Muscle of back (tissue), 11 donors: ENCODE results near the gene RAPGEF6. TPM values are rescaled to one million over a fixed set of nuclear protein-coding genes. Genes with fewer than 3 reads are reported as not detected.
"Not testable (repeated sequence)": the region's sequence is repeated elsewhere in the genome, so short reads cannot be mapped to it uniquely, and the experiment has no call there.

ENCODE experiments used
- DNase-seq, 3 donors: peaks; one replicate each; pipeline versions ENCODE4 v3.0.0 to v3.0.0-alpha.2; 2013
- polyA plus RNA-seq, 10 donors: library from polyadenylated mRNA; unstranded; fragments of 120-200 nt; gene quantifications; one replicate each; pipeline ENCODE4 v1.2.1, GENCODE V29; 2013; ENCODE audit not compliant: insufficient read length in 10 of 10

The RAPGEF6 gene
- polyA plus RNA-seq, 10 donors = 6.0 to 12.1 (median 9.7) TPM

DNA sequence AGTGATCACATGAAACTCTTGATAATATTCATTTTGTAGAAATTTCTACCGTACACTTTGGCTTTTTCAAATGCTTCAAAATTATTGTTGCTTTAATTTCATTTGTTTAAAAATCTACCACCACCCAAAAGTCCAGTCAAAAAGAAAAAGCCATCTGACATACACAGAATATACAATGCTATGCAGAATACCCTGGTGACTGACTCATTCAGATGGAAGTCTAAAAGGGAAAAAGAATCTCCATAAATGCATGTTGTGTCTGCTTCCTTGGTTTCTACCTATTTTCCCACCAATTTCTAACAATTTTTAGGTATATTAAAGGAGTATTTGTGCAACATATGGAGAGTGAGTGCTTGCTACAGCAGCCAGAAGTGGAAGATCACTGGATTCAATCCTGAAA is 9.3 kb upstream of the RAPGEF6 start:
- no peak for DNase-seq

DNA sequence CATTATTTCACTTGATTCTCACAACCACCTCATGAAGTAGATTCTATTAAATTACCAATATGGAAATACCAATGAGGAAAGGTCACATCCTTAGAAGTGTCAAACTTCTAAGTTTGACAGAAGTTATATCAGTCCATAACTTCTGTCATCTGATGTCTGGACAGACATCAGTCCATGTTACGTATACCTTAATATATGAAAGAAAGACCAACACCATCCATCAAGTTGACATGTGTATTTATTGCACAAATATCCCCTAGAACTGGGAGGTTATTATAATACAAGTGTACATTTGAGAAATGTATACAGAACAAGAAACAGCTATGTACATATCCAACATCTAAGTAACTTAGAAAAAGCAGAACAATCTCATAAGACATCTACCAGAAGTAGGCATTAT is 6.5 kb upstream of the RAPGEF6 start:
- DNase-seq = no peak

DNA sequence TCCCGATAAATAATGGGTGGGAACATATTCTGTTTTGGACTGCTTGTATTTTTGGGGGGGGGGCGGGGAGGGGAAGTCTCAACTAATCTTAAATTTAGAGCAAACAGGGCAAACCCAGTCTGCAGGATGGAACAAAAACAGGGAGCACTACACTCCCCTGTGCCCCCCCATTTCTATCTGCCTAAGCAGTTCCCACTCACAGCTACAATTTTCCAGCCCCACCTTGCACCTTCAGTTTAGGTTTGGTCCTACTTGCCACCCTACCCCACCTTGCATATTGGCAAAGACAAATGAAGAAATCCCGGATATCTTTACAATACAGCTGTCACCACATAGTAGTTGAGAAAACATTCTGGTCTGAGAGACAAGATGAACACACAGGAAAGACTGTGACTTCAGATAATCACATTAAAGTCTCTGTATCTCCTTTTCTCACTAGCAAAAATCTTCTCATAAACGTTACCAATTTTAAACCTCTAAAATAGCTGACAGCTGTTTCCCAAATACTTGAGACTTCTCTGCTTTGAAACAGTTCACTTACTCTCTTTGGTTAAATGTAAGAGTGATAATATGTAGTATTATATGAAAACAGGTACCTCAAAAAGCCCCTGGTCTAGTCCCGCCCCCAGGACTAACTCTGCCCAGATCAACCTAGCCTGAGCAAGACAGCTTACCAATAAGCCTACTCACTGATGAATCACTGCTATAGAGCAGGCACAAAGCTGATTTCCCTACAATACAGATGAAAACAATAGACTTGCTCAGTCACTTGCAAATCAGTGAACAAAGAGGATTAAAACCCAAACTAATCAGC is 5.2 kb upstream of the RAPGEF6 start:
- no peak for DNase-seq

DNA sequence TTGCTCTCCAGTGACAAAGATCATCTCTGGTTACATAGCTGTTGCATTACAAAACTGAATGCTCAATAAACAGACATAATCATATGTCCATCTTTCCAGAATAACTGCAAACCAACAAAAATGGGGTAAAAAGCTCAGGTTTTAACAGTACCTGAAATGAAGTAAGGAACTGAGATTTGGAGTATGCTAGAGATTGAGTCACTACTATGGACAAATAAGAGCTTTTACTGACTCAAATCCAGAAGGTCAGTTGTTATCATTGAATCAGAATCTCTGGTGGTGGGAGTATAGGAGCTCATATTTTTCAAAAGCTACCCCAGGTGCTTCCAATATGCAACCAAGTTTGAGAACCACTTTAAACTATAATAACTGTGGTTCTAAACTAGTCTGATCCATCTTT is 4.1 kb upstream of the RAPGEF6 start:
- no peak for DNase-seq

DNA sequence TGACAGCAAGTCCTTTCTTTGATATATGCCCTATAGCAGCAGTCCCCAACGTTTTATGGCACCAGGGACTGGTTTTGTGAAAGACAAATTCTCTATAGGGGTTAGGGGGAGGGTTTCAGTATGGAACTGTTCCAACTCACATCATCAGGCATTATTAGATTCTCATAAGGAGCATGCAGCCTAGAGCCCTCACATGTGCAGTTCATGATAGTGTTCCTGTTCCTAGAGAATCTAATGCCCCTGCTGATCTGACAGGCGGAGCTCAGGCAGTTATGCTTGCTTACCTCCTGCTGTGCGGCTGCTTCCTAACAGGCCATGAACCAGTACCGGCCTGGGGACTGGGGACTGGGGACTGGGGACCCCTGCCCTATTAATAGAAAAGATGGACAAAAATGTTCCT is 2.7 kb upstream of the RAPGEF6 start:
- no peak for DNase-seq

DNA sequence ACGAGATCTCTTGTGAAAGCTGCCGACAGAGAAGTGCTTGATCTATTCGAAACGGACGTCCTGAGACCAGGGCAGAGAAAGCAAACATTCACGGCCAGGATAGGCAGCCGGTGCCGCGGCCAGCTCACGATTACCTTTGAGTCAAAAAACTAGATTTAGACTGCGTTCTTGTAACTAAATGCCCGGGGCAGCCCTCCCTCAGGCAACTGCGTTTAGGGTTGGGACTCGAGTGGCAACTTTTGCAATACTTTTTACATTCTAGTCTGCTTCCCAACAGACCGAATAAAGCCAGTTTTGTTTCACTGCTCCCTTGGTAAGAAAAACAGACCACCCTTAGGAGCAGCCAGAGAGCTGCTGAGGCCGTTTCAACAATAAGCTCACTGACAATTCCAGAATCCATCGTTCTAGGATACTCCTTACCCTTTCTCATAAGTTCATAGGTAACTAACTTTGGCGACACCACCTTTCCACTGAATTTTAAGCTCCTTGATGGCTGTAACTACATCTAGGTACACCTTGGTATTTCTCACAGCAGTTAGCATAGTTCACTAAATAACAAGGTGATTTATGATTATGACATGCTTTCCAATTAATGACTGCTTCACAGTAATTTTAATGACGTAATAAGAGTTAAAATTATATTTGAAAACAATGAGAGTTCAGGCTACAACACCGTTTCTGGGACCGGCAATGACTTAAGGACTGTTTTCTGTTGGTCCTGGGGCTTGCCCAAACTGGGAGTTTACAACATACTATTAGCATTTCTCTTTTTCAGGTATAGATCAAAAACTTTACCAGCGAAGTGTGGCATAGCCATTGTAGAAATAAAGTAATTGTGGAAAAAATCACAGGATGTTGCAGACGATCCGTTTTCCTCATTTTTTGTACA is 899 bp upstream of the RAPGEF6 start:
- peak in 1 of 3 donors; percentile 57 for DNase-seq

DNA sequence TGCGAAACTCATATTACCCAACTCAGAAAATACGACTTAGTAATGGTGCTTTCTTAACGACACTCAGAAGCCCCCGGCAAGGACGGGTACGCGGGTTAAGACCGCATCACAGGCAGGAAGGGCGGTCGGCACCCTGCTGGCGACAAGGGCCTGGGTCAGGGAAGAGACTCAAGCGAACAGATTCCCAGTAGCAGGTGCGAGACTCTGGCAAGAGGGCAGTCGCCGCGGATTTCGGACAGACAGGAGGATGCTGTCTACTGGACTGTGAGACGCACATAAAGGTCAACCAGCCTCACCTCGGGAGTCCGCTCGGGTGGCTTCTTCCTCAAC is 398 bp downstream of the RAPGEF6 start:
- DNase-seq = peak in 2 of 3 donors; percentile 39 to 64

DNA sequence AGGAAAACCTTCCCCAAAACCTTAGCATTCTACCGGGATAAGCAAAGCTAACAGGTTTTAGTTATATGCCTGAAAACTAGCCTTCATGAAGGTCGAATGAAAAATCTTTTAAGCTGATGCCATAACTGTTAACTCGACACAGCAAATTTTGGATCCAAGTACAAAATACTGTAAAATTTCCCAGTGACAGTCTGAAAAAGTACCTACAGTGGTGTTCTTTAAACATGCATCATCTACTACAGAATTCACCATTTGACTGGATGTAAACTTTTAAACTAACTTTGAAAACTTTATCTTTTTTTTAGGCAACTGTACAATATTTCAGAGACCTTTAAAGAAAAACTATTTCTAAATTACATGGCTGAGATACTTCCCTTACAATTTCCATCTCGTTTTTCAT is 791 bp downstream of the RAPGEF6 start:
- DNase-seq = no peak

DNA sequence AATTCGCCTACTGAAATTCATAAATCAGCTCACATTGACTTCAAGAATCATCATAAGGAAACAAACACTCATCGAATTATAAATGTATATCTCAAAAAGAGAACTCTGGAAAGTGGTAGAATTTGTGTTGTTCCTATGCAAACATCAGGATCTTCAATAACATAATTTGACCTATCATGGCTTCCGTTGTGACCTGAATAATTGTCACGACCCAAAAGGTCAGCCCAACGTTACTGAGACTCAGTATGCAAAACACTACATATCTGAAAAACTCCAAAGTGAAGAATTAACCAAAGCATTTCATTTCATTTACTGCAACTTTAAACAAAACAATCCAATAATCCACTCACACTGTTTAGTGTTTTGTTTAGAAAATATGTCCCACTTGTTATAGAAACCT is 1.2 kb downstream of the RAPGEF6 start:
- no peak for DNase-seq

DNA sequence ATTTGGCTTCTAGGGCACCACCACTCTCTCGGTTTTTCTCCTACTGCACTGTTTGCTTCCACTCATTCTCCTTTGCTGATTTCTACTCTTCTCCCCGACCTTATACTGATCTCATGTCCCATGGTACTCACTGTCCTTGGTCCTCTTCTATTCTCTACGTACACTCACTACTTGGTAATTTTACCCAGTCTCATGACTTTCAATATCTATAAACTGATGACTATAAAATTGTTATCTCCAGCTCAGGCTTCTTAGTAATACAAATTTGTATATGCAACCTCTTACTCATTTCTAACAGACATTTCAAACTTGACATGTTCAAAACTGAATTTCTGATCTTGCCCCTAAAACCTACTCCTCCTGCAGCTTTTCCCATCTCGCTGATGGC is 4.1 kb downstream of the RAPGEF6 start:
- no peak for DNase-seq

DNA sequence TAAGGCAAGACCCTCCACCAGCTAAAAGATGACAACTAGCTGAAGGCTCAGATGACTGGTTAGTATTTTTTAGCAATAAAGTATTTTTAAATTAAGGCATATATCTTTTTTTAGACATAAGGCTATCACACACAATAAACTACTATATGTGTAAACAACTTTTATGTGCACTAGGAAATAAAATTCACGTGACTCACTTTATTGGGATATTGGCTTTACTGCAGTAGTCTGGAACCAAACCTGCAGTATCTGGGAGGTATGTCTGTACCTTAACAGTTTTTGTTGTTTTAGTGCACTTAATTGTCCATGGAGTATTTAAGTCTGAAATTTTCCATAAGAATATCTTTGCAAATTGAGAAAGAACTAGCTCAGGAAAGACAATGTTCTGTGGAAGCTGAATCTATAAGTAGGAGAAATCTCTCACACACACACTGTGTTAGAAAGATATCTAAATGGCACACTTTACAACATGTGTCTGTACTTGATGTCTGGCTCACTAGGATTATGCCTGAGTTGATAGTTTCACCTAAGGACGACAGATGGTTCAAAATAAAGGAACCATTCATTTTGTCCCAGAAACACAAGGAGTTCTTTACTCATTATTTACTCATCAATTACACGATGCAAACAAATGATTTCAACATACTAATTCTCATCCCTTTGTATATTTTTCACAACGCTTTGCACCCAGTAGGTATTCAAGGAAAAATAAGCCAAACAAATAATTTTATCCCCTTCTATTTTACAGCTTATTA is 4.6 kb downstream of the RAPGEF6 start:
- DNase-seq = no peak

DNA sequence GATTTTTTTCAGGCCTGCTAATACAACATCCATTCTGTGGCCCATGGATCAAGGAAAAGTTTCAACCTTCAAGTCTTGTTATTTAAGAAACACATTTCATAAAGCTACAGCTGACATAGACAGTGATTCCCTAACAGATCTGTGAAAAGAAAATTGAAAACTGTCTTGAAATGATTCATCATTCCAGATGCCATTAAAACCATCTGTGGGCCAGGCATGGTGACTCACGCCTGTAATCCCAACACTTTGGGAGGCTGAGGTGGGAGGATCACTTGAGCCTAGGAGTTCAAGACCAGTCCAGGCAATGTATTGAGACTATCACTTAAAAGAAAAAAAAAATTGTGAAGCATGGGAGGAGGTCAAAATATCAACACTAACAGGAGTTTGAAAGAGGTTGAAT is 6.0 kb downstream of the RAPGEF6 start:
- no peak for DNase-seq

DNA sequence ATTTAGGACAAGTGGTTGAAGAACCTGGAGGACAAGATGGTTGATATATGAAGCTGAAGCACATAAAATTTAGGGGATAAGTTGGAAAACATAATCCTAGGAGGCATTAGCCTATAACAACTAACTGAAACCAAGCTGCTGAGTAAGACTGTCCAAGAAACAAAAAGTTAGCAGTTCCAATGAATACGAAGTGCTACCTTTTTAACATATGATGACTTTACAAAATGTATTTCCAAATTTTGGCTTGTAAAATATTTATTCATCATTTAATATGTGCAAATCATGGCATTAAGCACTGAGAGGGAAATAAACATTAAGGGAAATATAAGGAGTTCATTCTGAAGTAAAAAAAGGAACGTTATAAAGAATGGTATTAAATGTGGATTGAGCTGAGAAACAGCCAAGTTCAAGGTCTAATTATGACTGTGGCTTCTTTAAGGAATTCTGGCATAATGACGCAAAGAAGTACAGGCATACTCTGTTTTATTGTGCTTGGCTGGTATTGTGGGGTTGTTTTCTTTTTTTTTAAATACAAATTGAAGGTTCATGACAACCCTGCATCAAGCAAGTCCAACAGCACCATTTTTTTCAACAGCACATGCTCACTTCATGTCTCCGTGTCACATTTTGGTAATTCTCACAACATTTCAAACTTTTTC is 7.7 kb downstream of the RAPGEF6 start:
- DNase-seq = no peak

DNA sequence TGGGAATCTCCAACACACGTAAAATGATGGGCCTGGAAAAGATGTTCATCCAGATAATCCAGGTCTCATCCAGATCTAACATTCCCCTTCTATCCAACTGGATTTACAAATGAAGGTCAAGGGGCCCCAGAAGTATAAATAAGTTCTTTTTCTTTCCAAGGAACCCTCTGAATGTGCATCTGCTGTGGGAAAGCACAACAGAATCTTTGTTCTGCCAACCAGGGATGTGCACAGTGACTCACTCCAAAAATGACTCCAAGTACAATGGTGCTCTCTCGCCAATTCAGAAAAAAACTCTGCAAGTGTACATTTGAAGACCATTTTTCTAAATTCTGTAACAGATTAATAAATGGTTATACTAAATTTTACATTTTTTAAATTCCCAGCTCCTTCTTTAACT is 12.4 kb downstream of the RAPGEF6 start:
- no peak for DNase-seq

DNA sequence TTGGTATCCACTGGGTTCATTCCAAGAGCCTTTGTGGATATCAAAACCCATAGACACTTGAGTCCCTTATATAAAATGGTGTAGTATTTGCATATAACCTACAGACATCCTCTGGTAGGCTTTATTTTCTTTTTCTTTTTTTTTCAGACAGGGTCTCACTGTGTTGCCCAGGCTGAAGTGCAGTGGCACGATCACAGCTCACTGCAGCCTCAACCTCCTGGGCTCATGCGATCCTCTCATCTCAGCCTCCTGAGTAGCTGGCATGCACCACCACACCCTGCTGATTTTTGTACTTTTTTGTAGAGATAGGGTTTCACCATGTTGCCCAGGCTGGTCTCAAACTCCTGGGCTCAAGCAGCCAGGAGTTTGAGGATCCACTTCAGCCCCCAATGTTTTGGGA is 13.9 kb downstream of the RAPGEF6 start:
- not testable (repeated sequence) for DNase-seq

DNA sequence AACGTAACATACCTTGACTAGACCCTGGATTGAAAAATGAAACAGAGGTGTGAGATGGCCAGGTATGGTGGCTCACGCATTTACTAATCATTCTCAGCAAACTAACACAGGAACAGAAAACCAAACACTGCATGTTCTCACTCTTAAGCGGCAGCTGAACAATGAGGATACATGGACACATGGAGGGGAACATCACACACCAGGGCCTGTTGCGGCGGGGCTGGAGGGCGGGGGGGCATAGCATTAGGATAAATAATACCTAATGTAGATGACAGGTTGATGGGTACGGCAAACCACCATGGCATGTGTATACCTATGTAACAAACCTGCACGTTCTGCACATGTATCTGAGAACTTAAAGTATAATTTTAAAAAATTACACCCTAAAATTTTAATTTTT is 15.9 kb downstream of the RAPGEF6 start:
- DNase-seq = no peak

DNA sequence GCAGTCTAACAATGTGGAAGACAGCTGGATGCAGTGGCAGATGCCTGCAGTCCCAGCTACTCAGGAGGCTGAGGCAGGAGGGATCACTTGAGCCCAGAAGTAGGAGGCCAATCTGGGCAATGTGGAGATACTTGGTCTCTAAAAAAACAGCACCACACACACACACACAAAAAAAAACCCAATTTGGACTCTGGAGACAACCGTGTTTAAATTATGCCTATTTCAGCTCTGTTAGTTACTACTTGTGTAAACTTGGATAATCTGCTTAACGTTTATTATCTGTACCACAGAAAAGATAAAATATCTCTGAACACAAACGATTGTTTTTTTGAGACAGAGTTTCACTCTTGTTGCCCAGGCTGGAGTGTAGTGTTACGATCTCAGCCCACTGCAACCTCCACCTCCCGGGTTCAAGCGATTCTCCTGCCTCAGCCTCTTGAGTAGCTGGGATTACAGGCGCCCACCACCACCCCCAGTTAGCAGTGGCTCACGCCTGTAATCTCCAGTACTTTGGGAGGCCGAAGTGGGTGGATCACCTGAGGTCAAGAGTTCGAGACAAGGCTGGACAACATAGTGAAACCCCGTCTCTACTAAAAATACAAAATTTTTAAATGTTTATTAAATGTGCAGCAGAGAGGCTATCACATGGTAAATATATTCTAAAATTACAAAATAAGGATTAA is 17.7 kb downstream of the RAPGEF6 start:
- DNase-seq = no peak

DNA sequence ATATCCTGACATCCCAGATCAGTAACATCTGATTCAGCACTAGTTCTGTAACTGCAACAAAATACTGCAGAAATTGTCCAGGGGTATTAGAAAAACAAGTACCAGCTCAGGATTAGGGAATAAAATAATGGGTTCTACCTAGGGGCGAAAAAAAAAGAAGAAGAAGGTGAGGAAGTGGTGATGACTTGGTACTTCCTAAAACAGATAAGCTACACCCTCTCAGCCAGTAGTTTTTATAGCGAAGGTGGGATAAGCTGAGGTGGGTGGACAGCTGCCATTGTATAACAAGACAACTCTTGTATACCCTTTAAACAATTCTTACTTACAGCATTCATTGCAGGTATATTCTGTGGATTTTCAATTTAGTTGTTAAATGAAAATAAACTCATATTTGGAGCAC is 19.1 kb downstream of the RAPGEF6 start:
- DNase-seq = no peak

DNA sequence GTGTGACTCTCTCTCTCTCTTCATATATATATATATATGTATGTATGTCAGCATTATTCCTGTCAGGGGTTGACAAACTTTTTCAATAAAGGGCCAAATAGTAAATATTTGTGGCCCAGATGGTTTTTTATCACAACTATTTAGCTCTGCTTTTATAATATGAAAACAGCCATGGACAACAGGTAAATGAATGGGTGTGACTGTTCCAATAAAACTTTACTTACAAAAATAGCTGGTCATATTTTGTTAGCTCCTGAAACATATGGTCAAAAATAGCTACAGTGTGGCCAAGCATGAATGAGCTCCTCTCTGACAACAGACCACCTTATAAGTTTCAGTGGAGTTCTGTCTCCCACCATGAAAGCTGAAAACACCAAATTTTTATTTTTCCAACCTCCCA is 21.6 kb downstream of the RAPGEF6 start:
- no peak for DNase-seq

DNA sequence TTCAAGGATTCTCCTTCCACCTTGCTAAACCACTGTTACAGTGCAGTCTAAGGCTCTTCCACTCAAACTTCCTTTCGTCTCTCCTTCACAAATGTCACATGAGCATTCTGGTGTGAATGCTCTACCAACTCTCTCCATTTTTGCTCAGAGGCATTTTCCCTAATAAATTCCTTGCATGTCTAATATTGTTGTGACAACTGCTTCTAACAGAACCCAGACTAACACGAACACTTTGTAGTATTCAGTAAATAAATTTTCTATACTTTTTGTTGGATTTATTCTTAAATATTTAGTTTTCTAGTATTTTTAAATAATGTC is 24.0 kb downstream of the RAPGEF6 start:
- DNase-seq = no peak
